GF-D8 (cell line): ENCODE measurements around the gene SBK2.

ENCODE experiments used
- DNase-seq: peaks from one replicate; lab custom pipeline; 2025; lab: John Stamatoyannopoulos, UW

SBK2 gene

DNA sequence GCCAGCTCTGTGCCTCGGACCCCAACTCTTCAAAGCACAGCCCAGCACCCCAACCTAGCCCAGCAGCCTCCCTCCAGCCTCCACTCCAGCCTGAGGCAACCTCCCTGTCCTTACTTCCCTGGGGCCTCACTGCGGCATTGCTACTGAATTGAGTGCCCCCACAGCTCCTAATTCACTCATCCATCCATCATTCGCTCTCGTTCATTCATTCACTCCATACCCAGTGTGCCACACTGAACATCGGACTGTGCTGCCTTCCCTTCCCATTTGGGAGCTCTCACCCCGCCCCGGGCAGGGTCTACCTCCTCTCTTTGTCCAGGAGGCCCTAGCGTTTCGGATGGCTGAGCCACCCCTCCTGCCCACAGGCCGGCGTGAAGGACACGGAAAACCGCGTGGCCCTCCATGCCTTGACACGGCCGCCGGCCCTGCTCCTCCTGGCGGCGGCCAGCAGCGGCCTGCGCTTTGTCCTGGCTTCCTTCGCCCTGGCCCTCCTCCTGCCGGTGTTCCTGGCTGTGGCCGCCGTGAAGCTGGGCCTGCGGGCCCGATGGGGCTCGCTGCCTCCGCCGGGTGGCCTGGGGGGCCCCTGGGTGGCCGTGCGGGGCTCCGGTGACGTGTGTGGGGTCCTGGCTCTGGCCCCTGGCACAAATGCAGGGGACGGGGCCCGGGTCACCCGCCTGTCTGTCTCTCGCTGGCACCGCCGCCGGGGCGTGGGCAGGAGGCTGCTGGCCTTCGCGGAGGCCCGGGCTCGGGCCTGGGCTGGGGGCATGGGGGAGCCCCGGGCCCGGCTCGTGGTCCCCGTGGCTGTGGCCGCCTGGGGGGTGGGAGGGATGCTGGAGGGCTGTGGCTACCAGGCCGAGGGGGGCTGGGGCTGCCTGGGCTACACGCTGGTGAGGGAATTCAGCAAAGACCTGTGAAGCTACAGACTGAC lies 50.6 kb downstream of the SBK2 start:
- DNase-seq: no peak

DNA sequence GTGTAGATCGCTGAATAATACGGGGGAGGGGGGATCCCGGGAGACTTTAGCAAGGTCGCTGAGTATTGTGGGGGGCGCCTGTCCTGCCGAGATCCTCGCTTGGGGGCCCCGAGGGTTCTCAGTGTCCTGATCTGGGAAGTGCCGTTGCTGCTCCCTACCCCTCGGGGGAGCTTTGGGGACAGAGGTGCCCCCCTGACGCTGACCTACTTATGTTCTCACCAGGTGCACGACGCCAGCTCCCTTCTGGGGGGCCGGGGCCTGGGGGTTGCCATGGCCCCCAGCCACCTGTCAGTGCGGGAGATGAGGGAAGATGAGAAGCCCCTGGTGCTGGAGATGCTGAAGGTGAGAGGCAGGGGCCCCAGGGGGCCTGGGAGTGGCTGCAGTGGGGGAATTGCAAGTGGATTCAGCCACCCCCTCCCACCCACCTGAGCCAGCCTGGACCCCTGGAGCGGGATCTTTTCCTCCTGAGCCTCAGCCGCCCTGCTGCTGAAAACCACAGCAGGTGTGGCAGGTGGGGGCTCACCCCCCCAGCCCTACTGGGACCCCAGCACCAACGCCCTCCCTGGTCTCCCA lies 51.4 kb downstream of the SBK2 start:
- no peak for DNase-seq

DNA sequence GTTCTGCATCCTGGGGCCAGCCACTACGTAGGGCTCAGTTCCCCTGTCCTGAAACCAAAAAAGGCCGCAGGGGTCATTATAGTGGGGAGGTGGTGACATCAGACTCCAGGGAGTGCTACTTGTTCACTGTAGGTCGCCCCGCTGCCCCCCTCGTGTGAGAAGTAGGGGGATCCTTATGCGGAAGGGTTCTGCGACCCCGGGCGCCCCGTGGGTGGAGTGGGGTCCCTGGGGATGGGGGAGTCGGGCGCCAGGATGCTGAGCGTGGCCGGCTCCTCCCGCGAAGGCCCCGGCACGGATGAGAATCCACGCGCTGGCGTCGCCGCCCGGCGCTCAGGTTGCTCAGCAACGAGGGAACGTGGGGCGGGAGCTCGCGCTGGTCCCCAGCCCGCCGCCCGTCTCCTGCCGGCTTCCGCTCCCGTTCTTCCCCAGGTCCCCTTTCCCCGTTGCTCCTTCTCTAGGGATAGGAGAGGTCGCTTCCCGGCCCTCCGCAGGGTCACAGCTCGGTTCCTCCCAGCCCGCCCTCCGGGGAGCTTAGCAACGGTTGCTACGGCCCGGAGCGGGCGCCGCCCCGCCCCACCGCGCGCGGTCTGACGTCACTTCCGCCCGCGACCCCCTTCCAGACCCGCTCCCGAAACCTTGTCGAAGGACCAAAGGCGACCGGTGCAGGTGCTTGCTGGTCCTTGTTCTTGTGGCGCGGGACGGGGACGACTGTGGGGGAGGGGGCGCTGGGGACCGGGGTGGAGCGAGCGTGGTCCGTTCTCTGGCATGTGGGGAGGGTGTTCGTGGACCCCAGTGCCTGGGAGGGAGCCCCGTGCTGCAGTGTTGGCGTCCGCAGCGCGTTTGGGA lies 52.1 kb downstream of the SBK2 start, which contains the start of gene NAT14:
NAT14 (plus strand) TSS at position 596 of the 846 bp plus-strand sequence. CDS start 521 bp downstream, outside the sequence.
- no peak for DNase-seq

DNA sequence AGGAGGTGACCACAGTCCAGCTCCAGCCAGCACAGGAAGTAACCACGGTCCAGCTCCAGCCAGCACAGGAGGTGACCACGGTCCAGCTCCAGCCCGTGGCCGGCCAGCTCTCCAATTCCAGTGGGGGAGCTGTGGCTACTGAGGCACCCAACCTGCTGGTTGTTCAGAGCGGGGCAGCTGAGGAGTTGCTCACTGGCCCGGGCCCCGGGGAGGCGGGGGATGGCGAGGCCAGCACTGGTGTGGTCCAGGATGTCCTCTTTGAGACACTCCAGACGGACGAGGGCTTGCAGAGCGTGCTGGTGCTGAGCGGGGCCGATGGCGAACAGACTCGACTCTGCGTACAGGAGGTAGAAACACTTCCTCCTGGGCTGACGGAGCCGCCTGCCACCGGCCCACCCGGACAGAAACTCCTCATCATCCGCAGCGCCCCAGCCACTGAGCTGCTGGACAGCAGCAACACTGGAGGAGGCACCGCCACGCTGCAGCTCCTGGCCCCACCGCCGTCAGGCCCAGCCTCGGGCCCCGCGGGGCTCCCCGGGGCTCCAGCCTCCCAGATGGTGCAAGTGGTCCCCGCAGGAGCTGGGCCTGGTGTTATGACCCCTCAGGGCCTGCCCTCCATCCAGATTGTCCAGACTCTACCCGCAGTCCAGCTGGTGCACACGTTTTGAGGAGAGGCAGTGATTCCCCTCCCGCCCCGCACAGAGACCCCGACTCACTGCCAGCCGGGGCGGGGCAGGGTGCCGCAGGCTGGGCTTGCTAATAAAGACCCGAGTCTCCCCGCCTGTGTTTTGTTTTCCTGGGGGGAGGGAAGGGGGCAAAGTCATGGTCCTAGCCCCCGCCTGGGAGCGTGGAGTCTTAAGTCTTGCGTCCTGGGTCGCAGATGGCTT lies 53.0 kb downstream of the SBK2 start:
- DNase-seq: no peak

DNA sequence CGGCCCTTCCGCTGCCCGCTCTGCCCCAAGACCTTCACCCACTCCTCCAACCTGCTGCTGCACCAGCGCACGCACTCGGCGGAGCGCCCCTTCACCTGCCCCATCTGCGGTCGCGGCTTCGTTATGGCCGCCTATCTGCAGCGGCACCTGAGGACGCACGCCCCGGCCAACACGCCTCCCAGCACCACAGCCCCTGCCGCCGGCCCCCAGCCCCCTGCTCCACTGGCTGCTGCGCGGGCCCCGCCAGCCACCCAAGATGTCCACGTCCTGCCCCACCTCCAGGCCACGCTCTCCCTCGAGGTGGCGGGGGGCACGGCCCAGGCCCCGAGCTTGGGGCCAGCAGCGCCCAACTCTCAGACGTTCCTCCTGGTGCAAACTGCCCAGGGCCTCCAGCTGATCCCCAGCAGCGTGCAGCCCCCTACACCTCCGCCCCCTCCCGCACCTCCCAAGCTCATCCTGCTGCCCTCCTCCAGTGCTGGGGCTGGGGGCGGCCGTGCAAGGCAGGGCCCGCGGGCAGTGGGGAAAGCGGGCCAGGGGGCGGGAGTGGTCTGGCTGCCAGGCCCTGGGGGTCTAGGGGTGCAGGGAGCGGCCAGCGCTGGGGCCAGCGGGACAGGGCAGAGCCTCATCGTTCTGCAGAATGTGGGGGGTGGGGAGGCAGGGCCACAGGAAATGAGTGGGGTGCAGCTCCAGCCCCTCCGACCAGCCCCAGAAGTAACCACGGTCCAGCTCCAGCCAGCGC lies 53.8 kb downstream of the SBK2 start:
- no peak for DNase-seq

DNA sequence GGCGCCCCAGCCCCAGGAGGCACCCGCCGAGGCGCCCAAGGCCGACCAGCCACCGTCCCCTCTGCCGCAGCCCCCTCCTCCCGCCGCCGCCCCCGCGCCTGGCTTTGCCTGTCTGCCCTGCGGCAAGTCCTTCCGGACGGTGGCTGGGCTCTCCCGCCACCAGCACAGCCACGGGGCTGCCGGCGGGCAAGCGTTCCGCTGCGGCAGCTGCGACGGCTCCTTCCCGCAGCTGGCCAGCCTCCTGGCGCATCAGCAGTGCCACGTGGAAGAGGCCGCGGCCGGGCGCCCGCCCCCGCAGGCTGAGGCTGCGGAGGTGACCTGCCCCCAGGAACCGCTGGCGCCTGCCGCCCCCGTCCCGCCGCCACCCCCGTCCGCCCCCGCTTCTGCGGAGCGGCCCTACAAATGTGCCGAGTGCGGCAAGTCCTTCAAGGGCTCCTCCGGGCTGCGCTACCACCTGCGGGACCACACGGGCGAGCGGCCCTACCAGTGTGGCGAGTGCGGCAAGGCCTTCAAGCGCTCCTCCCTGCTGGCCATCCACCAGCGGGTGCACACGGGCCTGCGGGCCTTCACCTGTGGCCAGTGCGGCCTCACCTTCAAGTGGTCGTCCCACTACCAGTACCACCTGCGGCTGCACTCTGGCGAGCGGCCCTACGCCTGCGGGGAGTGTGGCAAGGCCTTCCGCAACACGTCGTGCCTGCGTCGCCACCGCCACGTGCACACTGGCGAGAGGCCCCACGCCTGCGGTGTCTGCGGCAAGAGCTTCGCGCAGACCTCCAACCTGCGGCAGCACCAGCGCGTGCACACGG lies 54.6 kb downstream of the SBK2 start:
- no peak for DNase-seq

DNA sequence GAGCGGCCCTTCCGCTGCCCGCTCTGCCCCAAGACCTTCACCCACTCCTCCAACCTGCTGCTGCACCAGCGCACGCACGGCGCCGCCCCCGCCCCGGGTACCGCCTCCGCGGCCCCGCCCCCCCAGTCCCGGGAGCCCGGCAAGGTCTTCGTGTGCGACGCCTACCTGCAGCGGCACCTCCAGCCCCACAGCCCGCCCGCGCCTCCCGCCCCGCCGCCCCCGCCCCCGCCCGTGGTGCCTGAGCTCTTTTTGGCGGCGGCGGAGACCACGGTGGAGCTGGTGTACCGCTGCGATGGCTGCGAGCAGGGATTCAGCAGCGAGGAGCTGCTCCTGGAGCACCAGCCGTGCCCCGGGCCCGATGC lies 55.2 kb downstream of the SBK2 start:
- no peak for DNase-seq

DNA sequence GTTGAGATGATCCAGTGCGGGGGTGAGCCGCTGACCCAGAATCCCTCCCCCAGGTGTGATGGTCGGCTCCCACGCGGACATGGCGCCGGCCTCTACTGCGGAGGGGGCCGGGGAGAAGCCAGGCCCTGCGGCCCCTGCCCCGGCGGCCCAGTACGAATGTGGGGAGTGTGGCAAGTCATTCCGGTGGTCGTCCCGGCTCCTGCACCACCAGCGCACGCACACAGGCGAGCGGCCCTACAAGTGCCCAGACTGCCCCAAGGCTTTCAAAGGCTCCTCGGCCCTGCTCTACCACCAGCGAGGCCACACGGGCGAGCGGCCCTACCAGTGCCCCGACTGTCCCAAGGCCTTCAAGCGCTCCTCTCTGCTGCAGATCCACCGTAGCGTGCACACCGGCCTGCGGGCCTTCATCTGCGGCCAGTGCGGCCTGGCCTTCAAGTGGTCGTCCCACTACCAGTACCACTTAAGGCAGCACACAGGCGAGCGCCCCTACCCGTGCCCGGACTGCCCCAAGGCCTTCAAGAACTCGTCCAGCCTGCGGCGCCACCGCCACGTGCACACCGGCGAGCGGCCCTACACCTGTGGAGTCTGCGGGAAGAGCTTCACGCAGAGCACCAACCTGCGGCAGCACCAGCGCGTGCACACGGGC lies 55.7 kb downstream of the SBK2 start:
- no peak for DNase-seq

DNA sequence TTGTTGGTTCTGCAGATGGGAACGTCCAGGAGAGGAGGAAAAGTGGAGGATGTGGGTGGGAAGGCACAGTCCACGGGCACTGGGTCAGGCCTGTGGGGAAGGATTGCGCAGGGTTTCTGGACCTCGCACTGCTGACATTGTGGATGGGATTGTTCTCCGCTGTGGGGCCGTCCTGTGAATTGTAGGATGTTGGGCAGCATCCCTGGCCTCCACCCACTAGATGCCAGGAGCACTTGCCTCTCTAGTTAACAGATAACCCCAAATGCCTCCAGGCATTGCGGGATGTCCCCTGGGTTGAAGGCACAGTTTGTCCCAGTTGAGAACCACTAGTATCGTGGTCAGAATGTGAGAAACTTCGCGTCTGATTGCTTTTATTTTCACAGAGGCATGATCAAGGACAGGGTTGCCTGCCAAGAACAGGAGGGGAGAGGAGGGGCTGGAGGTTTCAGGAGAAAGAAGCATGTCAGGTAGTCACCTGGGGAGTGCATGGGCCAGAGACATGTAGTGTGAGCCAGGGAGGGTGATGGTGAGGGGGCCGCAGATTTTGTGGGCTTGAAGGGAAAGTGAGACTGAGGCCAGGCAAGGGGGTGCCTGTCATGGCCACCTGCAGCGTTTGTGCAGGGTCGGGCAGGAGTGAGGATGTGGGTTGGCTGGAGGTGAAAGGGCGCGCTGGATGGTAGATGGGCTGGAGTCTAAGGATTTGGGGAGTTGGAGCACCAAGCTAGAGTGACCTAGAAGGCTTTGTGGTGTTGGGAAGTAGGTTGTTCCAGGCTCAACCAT lies 57.3 kb downstream of the SBK2 start:
- no peak for DNase-seq

DNA sequence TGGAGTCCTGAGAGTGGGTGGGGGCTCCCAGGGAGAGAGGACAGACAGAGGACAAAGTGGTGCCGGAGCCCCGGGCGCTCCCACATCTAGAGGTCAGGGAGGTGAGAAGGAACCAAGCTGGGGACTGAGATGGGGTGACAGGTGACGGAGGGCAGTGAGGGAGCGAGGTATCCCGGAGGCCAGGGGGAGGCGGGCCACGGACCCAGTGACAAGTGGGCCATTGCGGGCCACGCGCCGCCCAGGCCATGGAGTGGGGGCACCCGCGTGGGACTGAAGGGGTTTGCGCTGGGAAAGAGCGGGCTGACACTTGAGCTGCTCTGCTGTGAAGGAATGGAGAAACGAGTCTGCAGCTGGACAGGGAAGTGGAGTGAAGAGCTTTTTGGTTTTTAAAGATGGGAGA lies 57.9 kb downstream of the SBK2 start:
- DNase-seq: no peak
